Mammary epithelial cell (primary cell): ENCODE results near the gene PTPRA.

Source experiments
- EZH2 ChIP-seq: IDR thresholded peaks from 2 replicates; pipeline ENCODE4 v1.6.1; 2012; ENCODE audit warnings: low read length, inconsistent platforms, borderline replicate concordance
- TF ChIP-seq, protein P1 (sequence below), 2 donors: IDR thresholded peaks in 1 of 2; conservative IDR thresholded peaks in 1 of 2; 2 replicates each; pipeline ENCODE4 v1.5.1; 2011 to 2012; ENCODE audit warnings: inconsistent platforms in 2 of 2, low read length in 2 of 2, mild to moderate bottlenecking in 2 of 2, control low read depth in 1 of 2, low read depth in 1 of 2; ENCODE audit not compliant: insufficient read depth in 1 of 2; ENCODE audit errors: extremely low read depth in 1 of 2

DNA sequence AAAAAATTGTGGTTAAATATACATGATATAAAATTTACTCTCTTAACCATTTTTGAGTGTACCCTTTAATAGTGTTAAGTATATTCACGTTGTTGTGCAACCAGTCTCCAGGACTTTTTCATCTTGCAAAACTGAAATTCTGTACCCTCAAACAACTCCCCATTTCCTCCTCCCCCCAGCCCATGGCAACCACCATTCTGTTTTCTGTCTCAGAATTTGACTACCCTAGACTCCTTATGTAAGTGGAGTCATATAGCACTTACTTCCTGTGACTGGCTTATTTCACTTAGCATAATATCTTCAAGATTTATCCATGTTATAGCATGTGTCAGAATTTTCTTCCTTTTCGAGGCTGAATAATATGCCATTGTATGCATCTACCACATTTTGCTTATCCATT is 27.7 kb upstream of the PTPRA start:
- TF ChIP-seq, protein P1, sequence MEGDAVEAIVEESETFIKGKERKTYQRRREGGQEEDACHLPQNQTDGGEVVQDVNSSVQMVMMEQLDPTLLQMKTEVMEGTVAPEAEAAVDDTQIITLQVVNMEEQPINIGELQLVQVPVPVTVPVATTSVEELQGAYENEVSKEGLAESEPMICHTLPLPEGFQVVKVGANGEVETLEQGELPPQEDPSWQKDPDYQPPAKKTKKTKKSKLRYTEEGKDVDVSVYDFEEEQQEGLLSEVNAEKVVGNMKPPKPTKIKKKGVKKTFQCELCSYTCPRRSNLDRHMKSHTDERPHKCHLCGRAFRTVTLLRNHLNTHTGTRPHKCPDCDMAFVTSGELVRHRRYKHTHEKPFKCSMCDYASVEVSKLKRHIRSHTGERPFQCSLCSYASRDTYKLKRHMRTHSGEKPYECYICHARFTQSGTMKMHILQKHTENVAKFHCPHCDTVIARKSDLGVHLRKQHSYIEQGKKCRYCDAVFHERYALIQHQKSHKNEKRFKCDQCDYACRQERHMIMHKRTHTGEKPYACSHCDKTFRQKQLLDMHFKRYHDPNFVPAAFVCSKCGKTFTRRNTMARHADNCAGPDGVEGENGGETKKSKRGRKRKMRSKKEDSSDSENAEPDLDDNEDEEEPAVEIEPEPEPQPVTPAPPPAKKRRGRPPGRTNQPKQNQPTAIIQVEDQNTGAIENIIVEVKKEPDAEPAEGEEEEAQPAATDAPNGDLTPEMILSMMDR (conservative IDR thresholded peaks at IDR 0.05 in 1 of 2, IDR thresholded peaks at IDR 0.05 in 1 of 2; ENCODE audit: extremely low read depth in 1 of 2, insufficient read depth in 1 of 2, low read depth in 1 of 2, low read length in 2 of 2), result no peak
- TF ChIP-seq EZH2, result no peak
